Astrocyte of the cerebellum (primary cell): ENCODE results near the gene INMT.
A peak's percentile ranks its signal among the peaks of the same experiment; 100 is the strongest.

Experiments
- DNase-seq: peaks from one replicate; pipeline ENCODE4 v3.0.0-alpha.2; 2011; ENCODE audit warnings: low read depth
- H3K4me3 ChIP-seq: 2 replicates; pipeline ENCODE4 v1.5.1; 2011; ENCODE audit warnings: mild to moderate bottlenecking, low read depth, low read length, moderate library complexity
- CTCF ChIP-seq: IDR thresholded peaks from 2 replicates; pipeline ENCODE4 v1.5.1; 2012; ENCODE audit warnings: low read length, low read depth, moderate library complexity, mild to moderate bottlenecking; ENCODE audit errors: missing control alignments
- in situ Hi-C: cut with HindIII; loops from 2 replicates; pipeline ENCODE4 v1.10.0; 2017; ENCODE audit warnings: low sequenced_read_pairs

INMT gene

GRCh38 chr7:30764030-30764975 is 12.4 kb downstream of the INMT start:
- no peak for TF ChIP-seq CTCF
- in situ Hi-C loops, result no loop called here
- H3K4me3 ChIP-seq, result no peak overlapping the region
- DNase-seq, result peak; percentile 45

- TF ChIP-seq CTCF, result no peak
- in situ Hi-C loops, result no loop called here
Measured at GRCh38 chr7:30765408-30765807, 13.5 kb downstream of the INMT start.

GRCh38 chr7:30770845-30771173 is 18.9 kb downstream of the INMT start:
- TF ChIP-seq CTCF, result no peak
- peak overlapping the region; percentile 85 for H3K4me3 ChIP-seq
- in situ Hi-C loops, result no loop called here
- DNase-seq, result no peak

More at GRCh38 chr7:30765408-30765807, 13.5 kb downstream of the INMT start:
- H3K4me3 ChIP-seq, result no peak overlapping the region
- DNase-seq, result no peak

- no peak for TF ChIP-seq CTCF
Measured at GRCh38 chr7:30771174-30771879, 19.4 kb downstream of the INMT start, which contains the start of gene MINDY4. MINDY4 (plus strand) TSS chr7:30771417; CDS start chr7:30771494, 77 bp downstream.

GRCh38 chr7:30771880-30772425 is 20.0 kb downstream of the INMT start:
- H3K4me3 ChIP-seq, result peak overlapping the region; percentile 85
- in situ Hi-C loops, result no loop called here
- no peak for TF ChIP-seq CTCF
- DNase-seq, result no peak

More at GRCh38 chr7:30771174-30771879, 19.4 kb downstream of the INMT start, which contains the start of gene MINDY4:
- in situ Hi-C loops, result no loop called here
- peak within 1 kb of the TSS; percentile 85 for H3K4me3 ChIP-seq
- peak; percentile 27 for DNase-seq

- no peak for TF ChIP-seq CTCF
- DNase-seq, result no peak
- in situ Hi-C loops, result no loop called here
- H3K4me3 ChIP-seq, result no peak overlapping the region
Measured at GRCh38 chr7:30772984-30773383, 21.0 kb downstream of the INMT start.
